Activated gamma-delta T cell (primary cell): ENCODE results near the gene SYNC.
"Not testable (repeated sequence)": the region's sequence is repeated elsewhere in the genome, so short reads cannot be mapped to it uniquely, and the experiment has no call there.

Experiments used
- DNase-seq: peaks from one replicate; lab custom pipeline; 2025; lab: John Stamatoyannopoulos, UW

Gene SYNC

GRCh38 chr1:32724678-32725614 is 22.4 kb upstream of the SYNC start:
- no peak for DNase-seq

GRCh38 chr1:32719681-32720275 is 17.2 kb upstream of the SYNC start:
- DNase-seq, result no peak

GRCh38 chr1:32718527-32718926 is 16.0 kb upstream of the SYNC start:
- DNase-seq, result no peak

- no peak for DNase-seq
Measured at GRCh38 chr1:32718036-32718435, 15.5 kb upstream of the SYNC start.

- DNase-seq, result no peak
Measured at GRCh38 chr1:32717503-32717902, 14.9 kb upstream of the SYNC start.

- DNase-seq, result no peak
Measured at GRCh38 chr1:32716312-32717148, 14.0 kb upstream of the SYNC start.

GRCh38 chr1:32715901-32716311 is 13.3 kb upstream of the SYNC start:
- no peak for DNase-seq

- DNase-seq, result no peak
Measured at GRCh38 chr1:32714277-32714676, 11.7 kb upstream of the SYNC start.

GRCh38 chr1:32713081-32713480 is 10.5 kb upstream of the SYNC start:
- DNase-seq, result no peak

GRCh38 chr1:32711221-32711620 is 8.7 kb upstream of the SYNC start:
- DNase-seq, result not testable (repeated sequence)

- no peak for DNase-seq
Measured at GRCh38 chr1:32709476-32709875, 6.9 kb upstream of the SYNC start.

GRCh38 chr1:32709075-32709474 is 6.5 kb upstream of the SYNC start:
- DNase-seq, result no peak

- DNase-seq, result no peak
Measured at GRCh38 chr1:32706491-32706890, 3.9 kb upstream of the SYNC start.

- no peak for DNase-seq
Measured at GRCh38 chr1:32705516-32705915, 2.9 kb upstream of the SYNC start.

- no peak for DNase-seq
Measured at GRCh38 chr1:32703479-32704291, 1.1 kb upstream of the SYNC start.

GRCh38 chr1:32701951-32702598 is 495 bp downstream of the SYNC start:
- no peak for DNase-seq

- DNase-seq, result no peak
Measured at GRCh38 chr1:32701421-32701911, 1.1 kb downstream of the SYNC start.

GRCh38 chr1:32696996-32697395 is 5.6 kb downstream of the SYNC start:
- not testable (repeated sequence) for DNase-seq

GRCh38 chr1:32696041-32696440 is 6.5 kb downstream of the SYNC start:
- DNase-seq, result no peak

- no peak for DNase-seq
Measured at GRCh38 chr1:32695098-32695904, 7.3 kb downstream of the SYNC start.
